IMR-90 (cell line): Measurements from ENCODE around the gene DNAJC6.

Source experiments
- CTCF ChIP-seq: conservative IDR thresholded peaks from 2 replicates; pipeline ENCODE4 v1.5.1; 2012; ENCODE audit warnings: mild to moderate bottlenecking, low read depth, low read length, improper control_type of control experiment
- MAFK ChIP-seq: IDR thresholded peaks from 2 replicates; pipeline ENCODE4 v1.6.1; 2012; ENCODE audit warnings: low read depth, low read length, improper control_type of control experiment
- MXI1 ChIP-seq: IDR thresholded peaks from 2 replicates; pipeline ENCODE4 v1.6.1; 2012; ENCODE audit warnings: low read depth, mild to moderate bottlenecking, low read length, moderate library complexity, borderline replicate concordance
- USF2 ChIP-seq: fragments of 150-350 bp; IDR thresholded peaks from 2 replicates; pipeline ENCODE4 v1.6.1; 2017; ENCODE audit warnings: mild to moderate bottlenecking, antibody characterized with exemption, low read length, low read depth

- TF ChIP-seq MXI1 = no peak
- no peak for TF ChIP-seq CTCF
- no peak for TF ChIP-seq MAFK
- no peak for TF ChIP-seq USF2
Observed at GRCh38 chr1:65311760-65312159, 2.4 kb downstream of the DNAJC6 start.
